Upper lobe of right lung (tissue), 1 donor: ENCODE data around the gene IRF6. TPM values are rescaled to one million over a fixed set of nuclear protein-coding genes. Genes with fewer than 3 reads are reported as not detected.

Source experiments
- ATAC-seq: fragments of 200-7000 bp; cut with Tn5 transposase; one replicate; pipeline ENCODE4 v1.9.1; 2020; ENCODE audit warnings: mild to moderate bottlenecking, moderate library complexity
- DNase-seq: peaks from one replicate; pipeline ENCODE4 v3.0.0-alpha.2; 2020
- H3K27ac ChIP-seq: fragments of 200-600 bp; one replicate; pipeline ENCODE4 v1.8.0; 2022
- H3K27me3 ChIP-seq: fragments of 200-600 bp; one replicate; pipeline ENCODE4 v1.8.0; 2022; ENCODE audit warnings: mild to moderate bottlenecking
- H3K36me3 ChIP-seq: fragments of 200-600 bp; one replicate; pipeline ENCODE4 v1.8.0; 2022
- H3K4me1 ChIP-seq: fragments of 200-600 bp; one replicate; pipeline ENCODE4 v1.8.0; 2022
- H3K4me3 ChIP-seq: fragments of 200-600 bp; one replicate; pipeline ENCODE4 v1.8.0; 2022; ENCODE audit warnings: mild to moderate bottlenecking
- H3K9me3 ChIP-seq: fragments of 200-600 bp; one replicate; pipeline ENCODE4 v1.8.0; 2022
- CTCF ChIP-seq: fragments of 200-600 bp; IDR thresholded peaks from one replicate; pipeline ENCODE4 v1.8.0; 2022; ENCODE audit warnings: antibody characterized with exemption
- intact Hi-C: fragments of 100-400 bp; cut with DNase I; formaldehyde crosslinking; loops from one replicate; pipeline ENCODE4 v1.11.0; 2022
- total RNA-seq: library from RNA; stranded (reverse); fragmentation: NEBNext Ultra II Directional; extraction: Animal tissue kit (Norgen Biotek cat#: 25700); gene quantifications from one replicate; pipeline ENCODE4 v1.2.1, GENCODE V29; 2021
- donor health status: DM: no; HTN: yes; CAD: no; lungs with severe emphysema.

IRF6 gene
- total RNA-seq, 1 donor from 2014 or later: 17.9 TPM

DNA sequence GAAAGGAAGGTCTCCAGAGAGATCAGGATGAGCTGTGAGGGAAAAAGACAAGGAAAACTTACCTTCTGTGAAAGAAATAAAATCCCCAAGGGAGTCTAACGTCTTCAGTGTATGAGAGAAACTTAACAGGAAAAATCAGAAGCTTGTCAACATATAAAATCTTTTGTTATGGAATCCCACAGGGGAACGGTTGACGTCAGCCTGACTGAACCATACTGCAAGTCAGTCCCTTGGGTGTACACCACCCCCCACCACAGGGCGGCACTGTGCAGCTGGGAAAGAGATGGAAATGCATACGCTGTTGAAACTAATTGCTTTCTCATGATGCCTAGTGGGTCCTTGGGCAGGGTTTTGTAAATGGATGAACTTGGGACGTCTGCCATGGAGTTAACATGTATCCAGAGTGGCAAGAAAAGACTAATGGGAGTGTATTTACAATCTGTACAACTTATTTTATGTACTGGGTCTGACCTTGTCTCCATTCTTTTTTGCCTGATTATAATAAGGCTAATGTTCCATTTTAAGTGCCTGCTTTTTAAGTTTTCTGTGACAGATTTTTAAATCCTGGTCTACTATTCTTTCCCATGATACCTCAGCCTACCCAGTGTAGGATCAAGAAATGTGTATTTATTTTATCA, 44.5 kb upstream of the IRF6 start:
- H3K27me3 ChIP-seq: no peaks in the 10 kb centered on the region
- peak; percentile 40 for TF ChIP-seq CTCF
- no peak overlapping the region for H3K4me3 ChIP-seq
- DNase-seq: no peak
- ATAC-seq: peak; percentile 66
- H3K4me1 ChIP-seq: no peaks in the 10 kb centered on the region
- no peak overlapping the region for H3K27ac ChIP-seq
- intact Hi-C loops: no loop called here
- no peaks in the 10 kb centered on the region for H3K9me3 ChIP-seq
- H3K36me3 ChIP-seq: peaks cover 85% of the 10 kb centered on the region

- no peaks in the 10 kb centered on the region for H3K4me1 ChIP-seq
- H3K4me3 ChIP-seq: no peak overlapping the region
- TF ChIP-seq CTCF: no peak
- intact Hi-C loops: no loop called here
- ATAC-seq: no peak
- H3K36me3 ChIP-seq: peaks cover 91% of the 10 kb centered on the region
- DNase-seq: no peak
- H3K9me3 ChIP-seq: no peaks in the 10 kb centered on the region
- H3K27ac ChIP-seq: no peak overlapping the region
- no peaks in the 10 kb centered on the region for H3K27me3 ChIP-seq
These were observed 43.4 kb upstream of the IRF6 start for GRCh38 chr1:209849388-209849787.

DNA sequence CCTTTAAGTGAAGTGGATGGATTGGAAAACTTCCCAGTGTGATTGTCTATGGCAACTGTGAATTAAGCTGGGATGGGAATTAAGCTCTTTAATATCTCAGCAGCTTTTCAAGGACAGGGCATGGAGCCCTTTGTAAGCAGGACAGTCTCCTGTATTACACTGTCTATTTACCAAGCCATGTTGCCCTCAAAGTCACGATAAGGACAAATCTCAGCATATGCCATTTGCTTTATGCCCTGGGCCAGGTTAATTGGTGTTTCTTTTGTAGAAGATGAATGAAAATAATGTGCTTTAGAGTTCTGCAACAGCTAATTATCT, 39.4 kb upstream of the IRF6 start:
- no peaks in the 10 kb centered on the region for H3K9me3 ChIP-seq
- no peak overlapping the region for H3K4me3 ChIP-seq
- intact Hi-C loops: no loop called here
- H3K27me3 ChIP-seq: no peaks in the 10 kb centered on the region
- peaks cover 92% of the 10 kb centered on the region for H3K36me3 ChIP-seq
- ATAC-seq (no peak), DNase-seq (no peak)
- H3K27ac ChIP-seq: no peak overlapping the region
- no peaks in the 10 kb centered on the region for H3K4me1 ChIP-seq
- TF ChIP-seq CTCF: no peak

GRCh38 chr1:209844695-209845407, 38.9 kb upstream of the IRF6 start:
- no peak overlapping the region for H3K27ac ChIP-seq
- H3K9me3 ChIP-seq: no peaks in the 10 kb centered on the region
- no peak for DNase-seq
- H3K4me3 ChIP-seq: no peak overlapping the region
- H3K36me3 ChIP-seq: peaks cover 92% of the 10 kb centered on the region
- no peaks in the 10 kb centered on the region for H3K4me1 ChIP-seq
- ATAC-seq: peak; percentile 26
- intact Hi-C loops: no loop called here
- no peak for TF ChIP-seq CTCF
- no peaks in the 10 kb centered on the region for H3K27me3 ChIP-seq

GRCh38 chr1:209840611-209841010, 34.7 kb upstream of the IRF6 start:
- intact Hi-C loops: no loop called here
- Histone ChIP-seq H3K4me3 (no peak overlapping the region), H3K9me3 (no peaks in the 10 kb centered on the region), H3K27me3 (no peaks in the 10 kb centered on the region), H3K27ac (no peak overlapping the region), H3K4me1 (no peaks in the 10 kb centered on the region), H3K36me3 (peaks cover 96% of the 10 kb centered on the region)
- ATAC-seq (no peak), DNase-seq (no peak)
- no peak for TF ChIP-seq CTCF
